Breast epithelium (tissue), 3 donors: ENCODE data around the gene LEO1.
A peak's percentile ranks its signal among the peaks of the same experiment; 100 is the strongest.

ENCODE experiments used
- CTCF ChIP-seq, 3 donors: fragments of 450-650 bp; IDR thresholded peaks; one replicate each; pipeline ENCODE4 v1.5.1; 2016 to 2017; ENCODE audit warnings: antibody characterized with exemption in 3 of 3, mild to moderate bottlenecking in 3 of 3, moderate library complexity in 3 of 3
- POLR2A ChIP-seq: fragments of 450-650 bp; IDR thresholded peaks from one replicate; pipeline ENCODE4 v1.6.1; 2016; ENCODE audit warnings: antibody characterized with exemption, mild to moderate bottlenecking, moderate library complexity
- POLR2AphosphoS5 ChIP-seq, 3 donors: sonication (generic); formaldehyde crosslinking; IDR thresholded peaks; one replicate each; pipeline ENCODE4 v1.6.1; 2017; ENCODE audit warnings: antibody characterized with exemption in 3 of 3

- TF ChIP-seq CTCF (IDR thresholded peaks at IDR 0.05) (peak in 1 of 3 donors; percentile 22), POLR2A (peak; percentile 80), POLR2AphosphoS5 (IDR thresholded peaks at IDR 0.05) (peak; percentile 71 to 97 (median 81))
These were observed 47.3 kb upstream of the LEO1 start, which contains the start of gene MAPK6 for GRCh38 chr15:52018693-52019393.
